Fibroblast of lung (primary cell): ENCODE data around the gene MRPL51. TPM values are rescaled to one million over a fixed set of nuclear protein-coding genes. Genes with fewer than 3 reads are reported as not detected.

ENCODE experiments used
- DNase-seq, 2 donors: peaks; one replicate each; pipeline versions ENCODE4 v3.0.0 to v3.0.0-alpha.2; 2010; ENCODE audit warnings: low read depth in 2 of 2
- H2AFZ ChIP-seq: 2 replicates; pipeline ENCODE4 v1.5.1; 2012; ENCODE audit warnings: low read length, control low read depth, inconsistent platforms
- H3K27ac ChIP-seq: 2 replicates; pipeline ENCODE4 v1.5.1; 2011; ENCODE audit warnings: low read length, control low read depth; ENCODE audit not compliant: insufficient read depth
- H3K27me3 ChIP-seq: 2 replicates; pipeline ENCODE4 v1.5.1; 2011; ENCODE audit warnings: mild to moderate bottlenecking, low read length; ENCODE audit not compliant: control insufficient read depth, insufficient read depth
- H3K36me3 ChIP-seq: 2 replicates; pipeline ENCODE4 v1.5.1; 2011; ENCODE audit warnings: low read length; ENCODE audit not compliant: control insufficient read depth, insufficient read depth
- H3K4me1 ChIP-seq: 2 replicates; pipeline ENCODE4 v1.5.1; 2011; ENCODE audit warnings: low read length; ENCODE audit not compliant: control insufficient read depth, insufficient read depth; ENCODE audit errors: extremely low read depth
- H3K4me2 ChIP-seq: 2 replicates; pipeline ENCODE4 v1.5.1; 2011; ENCODE audit warnings: low read length, control low read depth; ENCODE audit not compliant: insufficient read depth; ENCODE audit errors: extremely low read depth
- H3K4me3 ChIP-seq, 4 experiments: fragments of 200-600 bp in 1 of 4; sonication (generic) in 1 of 4; replicated peaks in 1 of 4; 2 replicates each; pipeline ENCODE4 v1.5.1; 2011 to 2016; ENCODE audit warnings: low read length in 4 of 4, low read depth in 3 of 4, mild to moderate bottlenecking in 3 of 4, control low read depth in 2 of 4, inconsistent platforms in 1 of 4, mixed read lengths in 1 of 4; ENCODE audit not compliant: insufficient read depth in 1 of 4; ENCODE audit errors: control extremely low read depth in 1 of 4
- H3K79me2 ChIP-seq: 2 replicates; pipeline ENCODE4 v1.5.1; 2012; ENCODE audit warnings: mild to moderate bottlenecking, low read length, inconsistent platforms; ENCODE audit not compliant: control insufficient read depth, insufficient read depth
- H3K9ac ChIP-seq: 2 replicates; pipeline ENCODE4 v1.5.1; 2011; ENCODE audit warnings: mild to moderate bottlenecking, low read length, control low read depth; ENCODE audit not compliant: insufficient read depth
- H3K9me3 ChIP-seq: 2 replicates; pipeline ENCODE4 v1.5.1; 2012; ENCODE audit warnings: low read depth, low read length; ENCODE audit not compliant: control insufficient read depth, insufficient read depth
- H4K20me1 ChIP-seq: 2 replicates; pipeline ENCODE4 v1.5.1; 2011; ENCODE audit warnings: low read length; ENCODE audit not compliant: control insufficient read depth, insufficient read depth; ENCODE audit errors: extremely low read depth
- EZH2 ChIP-seq: IDR thresholded peaks from 2 replicates; pipeline ENCODE4 v1.5.1; 2012; ENCODE audit warnings: low read length, control low read depth, mild to moderate bottlenecking; ENCODE audit errors: missing control alignments
- polyA plus RNA-seq, 2 donors: library from polyadenylated mRNA; depleted of rRNA in 1 of 2; stranded (reverse) in 1 of 2; unstranded in 1 of 2; fragments of >200 nt; gene quantifications; 2 replicates each; pipeline ENCODE4 v1.2.1, GENCODE V29; 2011 to 2012; ENCODE audit warnings: missing spikeins in 1 of 2
- total RNA-seq: library from RNA; depleted of rRNA; stranded (reverse); fragments of >200 nt; gene quantifications from 2 replicates; pipeline ENCODE4 v1.2.1, GENCODE V29; 2014
- TF ChIP-seq, protein P1 (sequence below), 2 donors: IDR thresholded peaks in 1 of 2; conservative IDR thresholded peaks in 1 of 2; 1 replicate in 1 of 2; 2 replicates in 1 of 2; pipeline ENCODE4 v1.5.1; 2011 to 2012; ENCODE audit warnings: low read length in 2 of 2, control low read depth in 1 of 2, inconsistent platforms in 1 of 2, low read depth in 1 of 2, mild to moderate bottlenecking in 1 of 2

Gene MRPL51
- total and polyA plus RNA-seq, 2 donors (not counting 1 experiment from before 2014, with no cell fraction given), result 118 to 120 TPM

DNA sequence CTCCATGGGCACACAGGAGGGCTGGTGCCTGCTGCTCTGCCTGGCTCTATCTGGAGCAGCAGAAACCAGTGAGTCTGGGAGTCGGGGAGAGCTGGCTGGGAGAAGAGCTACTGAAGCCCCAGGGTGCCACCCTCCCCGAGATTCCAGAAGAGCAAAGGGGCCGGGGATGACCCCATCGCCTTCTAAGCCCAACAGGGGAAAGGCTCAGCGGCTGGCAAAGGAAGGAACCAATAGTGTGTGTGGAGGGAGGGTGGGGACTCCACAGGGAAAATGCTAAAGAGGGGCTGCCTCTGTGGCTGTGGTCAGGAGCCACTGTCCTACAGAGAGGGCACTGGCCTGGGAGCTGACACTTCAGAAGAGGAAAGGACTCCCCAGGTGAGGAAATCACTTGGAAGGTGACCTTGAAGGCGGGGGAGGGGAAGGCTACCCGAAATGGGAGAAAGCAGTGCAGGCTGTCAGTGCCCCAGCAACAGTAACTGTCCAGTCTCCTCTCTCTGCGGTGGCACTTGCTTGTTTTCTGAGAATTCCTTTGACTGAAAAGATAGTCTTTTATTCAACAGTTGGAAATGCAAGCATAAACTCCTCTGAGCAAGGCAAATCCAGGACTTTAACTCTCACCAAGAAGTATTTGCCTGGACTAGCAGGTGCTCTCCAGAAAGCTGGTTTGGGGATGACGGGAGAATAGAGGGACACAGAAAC, 40.7 kb downstream of the MRPL51 start:
- H3K36me3 ChIP-seq, result peaks cover 5% of the 10 kb centered on the region
- peak overlapping the region; percentile 60 to 81 (median 72) for H3K4me3 ChIP-seq
- H3K27ac ChIP-seq, result peak overlapping the region; percentile 87
- H2AFZ ChIP-seq, result peak overlapping the region; percentile 77
- H4K20me1 ChIP-seq, result no peaks in the 10 kb centered on the region
- H3K4me1 ChIP-seq, result peaks cover 12% of the 10 kb centered on the region
- no peak for TF ChIP-seq EZH2
- TF ChIP-seq, protein P1, sequence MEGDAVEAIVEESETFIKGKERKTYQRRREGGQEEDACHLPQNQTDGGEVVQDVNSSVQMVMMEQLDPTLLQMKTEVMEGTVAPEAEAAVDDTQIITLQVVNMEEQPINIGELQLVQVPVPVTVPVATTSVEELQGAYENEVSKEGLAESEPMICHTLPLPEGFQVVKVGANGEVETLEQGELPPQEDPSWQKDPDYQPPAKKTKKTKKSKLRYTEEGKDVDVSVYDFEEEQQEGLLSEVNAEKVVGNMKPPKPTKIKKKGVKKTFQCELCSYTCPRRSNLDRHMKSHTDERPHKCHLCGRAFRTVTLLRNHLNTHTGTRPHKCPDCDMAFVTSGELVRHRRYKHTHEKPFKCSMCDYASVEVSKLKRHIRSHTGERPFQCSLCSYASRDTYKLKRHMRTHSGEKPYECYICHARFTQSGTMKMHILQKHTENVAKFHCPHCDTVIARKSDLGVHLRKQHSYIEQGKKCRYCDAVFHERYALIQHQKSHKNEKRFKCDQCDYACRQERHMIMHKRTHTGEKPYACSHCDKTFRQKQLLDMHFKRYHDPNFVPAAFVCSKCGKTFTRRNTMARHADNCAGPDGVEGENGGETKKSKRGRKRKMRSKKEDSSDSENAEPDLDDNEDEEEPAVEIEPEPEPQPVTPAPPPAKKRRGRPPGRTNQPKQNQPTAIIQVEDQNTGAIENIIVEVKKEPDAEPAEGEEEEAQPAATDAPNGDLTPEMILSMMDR (conservative IDR thresholded peaks at IDR 0.05 in 1 of 2, IDR thresholded peaks at IDR 0.05 in 1 of 2; ENCODE audit: low read depth in 1 of 2, low read length in 2 of 2), result no peak
- peak overlapping the region; percentile 78 for H3K9ac ChIP-seq
- H3K79me2 ChIP-seq, result peaks cover 10% of the 10 kb centered on the region
- H3K4me2 ChIP-seq, result peak overlapping the region; percentile 100
- DNase-seq, result no peak
- H3K9me3 ChIP-seq, result no peaks in the 10 kb centered on the region
- H3K27me3 ChIP-seq, result no peaks in the 10 kb centered on the region

DNA sequence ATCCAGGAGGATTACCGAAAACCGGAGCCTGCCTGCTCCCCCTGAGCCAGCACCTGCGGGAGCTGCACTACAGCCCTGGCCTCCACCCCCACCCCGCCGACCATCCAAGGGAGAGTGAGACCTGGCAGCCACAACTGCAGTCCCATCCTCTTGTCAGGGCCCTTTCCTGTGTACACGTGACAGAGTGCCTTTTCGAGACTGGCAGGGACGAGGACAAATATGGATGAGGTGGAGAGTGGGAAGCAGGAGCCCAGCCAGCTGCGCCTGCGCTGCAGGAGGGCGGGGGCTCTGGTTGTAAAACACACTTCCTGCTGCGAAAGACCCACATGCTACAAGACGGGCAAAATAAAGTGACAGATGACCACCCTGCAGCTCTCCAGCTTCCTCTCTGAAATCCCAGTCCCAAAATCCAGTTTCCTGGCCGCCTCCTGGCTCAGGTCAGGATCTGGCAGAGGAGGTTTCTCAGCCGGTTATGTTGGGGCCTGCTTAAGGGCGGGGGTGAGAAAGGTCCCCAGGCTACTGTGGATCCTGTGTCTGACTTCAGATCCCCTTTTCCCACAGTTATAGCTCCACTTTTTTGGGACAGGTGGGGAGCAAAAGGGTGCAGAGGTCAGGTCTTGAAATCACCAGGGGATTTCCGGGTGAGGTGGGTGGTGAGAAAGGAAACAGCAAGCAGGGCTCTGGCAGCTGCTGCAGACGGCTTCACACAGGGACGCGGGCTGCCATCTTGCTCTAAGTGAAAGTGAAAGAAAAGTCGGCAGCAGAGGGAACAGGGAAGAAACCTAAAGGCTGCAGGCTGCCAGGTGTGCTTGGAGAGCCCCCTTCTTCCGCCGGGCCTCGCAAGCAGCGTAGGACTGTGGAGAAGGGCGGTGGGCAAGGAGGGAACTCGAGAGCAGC, 41.5 kb downstream of the MRPL51 start, which contains the start of gene TAPBPL:
Gene TAPBPL, plus strand, starts transcription at position 695 of the 897 bp plus-strand sequence. CDS start 207 bp downstream, outside the sequence.
- Histone ChIP-seq H3K4me3 (peak within 1 kb of the TSS; percentile 60 to 81 (median 72)), H3K4me1 (peaks cover 12% of the 10 kb centered on the region), H3K27ac (peak within 1 kb of the TSS; percentile 87), H3K9ac (peak within 1 kb of the TSS; percentile 78), H3K9me3 (no peaks in the 10 kb centered on the region), H3K4me2 (peak within 1 kb of the TSS; percentile 100), H2AFZ (peak within 1 kb of the TSS; percentile 77), H3K27me3 (no peaks in the 10 kb centered on the region), H3K79me2 (peaks cover 10% of the 10 kb centered on the region), H4K20me1 (no peaks in the 10 kb centered on the region), H3K36me3 (no peaks in the 10 kb centered on the region)
- DNase-seq, result peak; percentile 83 to 84
- TF ChIP-seq EZH2, result no peak
- TF ChIP-seq, protein P1 (conservative IDR thresholded peaks at IDR 0.05 in 1 of 2, IDR thresholded peaks at IDR 0.05 in 1 of 2; ENCODE audit: low read depth in 1 of 2, low read length in 2 of 2), result no peak

DNA sequence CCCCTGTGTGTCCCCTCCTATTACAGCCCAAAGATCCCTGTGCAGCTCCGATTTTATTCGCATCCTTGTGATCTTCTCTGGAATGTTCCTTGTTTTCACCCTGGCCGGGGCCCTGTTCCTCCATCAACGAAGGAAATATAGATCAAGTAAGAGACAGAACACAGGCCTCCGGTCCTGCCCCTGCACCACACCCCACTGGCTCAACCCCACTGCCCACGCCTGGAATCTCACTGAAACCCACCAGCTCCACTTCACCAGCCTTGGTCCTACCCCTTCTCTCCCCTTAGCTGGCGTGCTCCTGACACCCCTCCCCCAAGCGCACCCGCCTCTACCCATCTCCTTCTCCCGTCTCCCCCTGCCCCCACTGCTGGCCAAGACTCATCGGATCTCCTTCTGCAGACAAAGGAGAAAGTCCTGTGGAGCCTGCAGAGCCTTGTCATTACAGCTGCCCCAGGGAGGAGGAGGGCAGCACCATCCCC, 42.2 kb downstream of the MRPL51 start:
- peaks cover 12% of the 10 kb centered on the region for H3K4me1 ChIP-seq
- peak overlapping the region; percentile 87 for H3K27ac ChIP-seq
- H3K36me3 ChIP-seq, result no peaks in the 10 kb centered on the region
- H4K20me1 ChIP-seq, result no peaks in the 10 kb centered on the region
- H2AFZ ChIP-seq, result peak overlapping the region; percentile 77
- H3K9me3 ChIP-seq, result no peaks in the 10 kb centered on the region
- peak overlapping the region; percentile 60 to 81 (median 72) for H3K4me3 ChIP-seq
- TF ChIP-seq EZH2, result no peak
- TF ChIP-seq, protein P1 (conservative IDR thresholded peaks at IDR 0.05 in 1 of 2, IDR thresholded peaks at IDR 0.05 in 1 of 2; ENCODE audit: low read depth in 1 of 2, low read length in 2 of 2), result no peak
- H3K79me2 ChIP-seq, result peaks cover 10% of the 10 kb centered on the region
- H3K9ac ChIP-seq, result peak overlapping the region; percentile 61
- H3K27me3 ChIP-seq, result no peaks in the 10 kb centered on the region
- peak overlapping the region; percentile 100 for H3K4me2 ChIP-seq
- no peak for DNase-seq
